Stimulated activated CD4-positive, alpha-beta T cell treated with anti-CD3 and anti-CD28 coated beads, TNF-alpha, amount 100 ng/mL, for 24 hours (primary cell): ENCODE results near the gene PARD3B.

Source experiments
- DNase-seq, 3 experiments: peaks; one replicate each; pipeline ENCODE4 v3.0.0-alpha.2; 2020; ENCODE audit warnings: low read depth in 3 of 3

PARD3B gene

DNA sequence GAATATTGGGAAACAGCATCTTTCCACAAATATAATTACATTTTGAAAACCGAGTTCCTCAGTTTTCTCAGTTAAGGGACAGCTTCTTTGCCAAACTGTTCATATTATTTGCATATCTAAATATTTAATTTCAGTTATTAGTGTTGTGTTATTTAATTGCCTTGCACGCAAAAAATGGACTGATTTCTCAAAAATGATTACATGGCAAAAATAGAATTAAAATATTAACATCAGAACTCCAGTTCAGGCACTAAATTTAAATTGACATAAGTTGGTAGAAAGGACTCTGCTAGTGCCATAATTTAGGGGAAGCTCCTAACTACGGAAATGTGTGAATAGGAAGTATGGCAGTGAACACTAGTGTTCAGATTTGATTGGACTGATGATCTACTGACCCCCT lies 209.6 kb downstream of the PARD3B start:
- DNase-seq, result no peak

GRCh38 chr2:204763974-204764703 lies 218.9 kb downstream of the PARD3B start:
- no peak for DNase-seq

GRCh38 chr2:204770735-204771134 lies 225.5 kb downstream of the PARD3B start:
- DNase-seq, result no peak

DNA sequence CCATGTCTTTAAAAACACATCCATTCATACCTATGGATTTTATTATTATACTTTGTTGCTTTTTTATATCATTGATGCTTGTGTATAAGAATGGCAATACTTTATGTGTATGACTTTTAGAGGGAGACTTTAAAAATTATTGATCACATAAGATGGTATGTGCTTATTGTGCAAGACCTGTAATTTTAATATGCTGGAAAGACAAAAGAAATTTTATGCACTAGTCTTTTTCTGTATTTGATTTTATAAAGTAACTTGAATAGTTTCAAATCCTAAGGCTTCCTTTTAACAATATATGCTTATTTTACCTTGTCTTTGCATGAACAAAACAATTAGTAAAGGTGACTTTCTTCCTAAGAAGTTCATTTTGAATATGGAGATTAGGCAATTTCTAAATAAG lies 226.4 kb downstream of the PARD3B start:
- DNase-seq, result no peak

DNA sequence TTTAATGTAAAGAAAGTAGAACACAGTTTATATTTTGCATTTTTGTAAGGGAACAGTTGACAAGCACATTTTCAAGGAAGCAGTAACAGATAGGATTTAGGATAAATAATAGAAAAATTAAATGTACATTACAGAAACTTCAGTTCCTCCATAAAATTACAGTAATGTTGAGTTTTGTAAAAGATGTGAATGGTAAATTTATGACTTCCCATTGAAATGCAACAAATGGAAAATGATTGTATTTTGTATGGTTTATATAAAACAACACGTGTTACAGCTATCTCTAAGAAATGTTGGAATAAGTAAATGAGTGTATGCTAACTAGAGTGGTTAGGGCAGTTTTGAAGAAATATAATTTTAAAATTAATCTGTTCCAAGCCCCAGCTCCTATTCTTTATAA lies 227.3 kb downstream of the PARD3B start:
- DNase-seq, result no peak

DNA sequence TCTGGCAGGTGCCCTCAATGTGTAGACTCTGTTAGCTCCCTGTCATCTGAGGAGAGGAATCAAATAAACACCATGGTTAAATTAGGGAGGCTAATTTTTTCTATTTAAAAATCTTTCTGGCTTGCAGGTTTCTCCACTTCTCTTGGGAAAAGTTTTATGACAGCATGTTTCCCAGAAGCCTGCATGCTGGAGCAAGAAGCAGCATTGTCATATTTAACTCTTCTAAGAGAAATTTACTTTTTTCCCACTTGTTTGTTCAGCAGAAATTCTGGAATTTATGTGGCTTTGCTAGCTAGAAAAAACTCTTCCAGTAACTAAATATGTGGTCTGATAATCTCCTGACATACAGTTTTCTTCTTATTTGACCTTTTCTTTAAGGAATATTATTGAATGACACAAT lies 230.5 kb downstream of the PARD3B start:
- no peak for DNase-seq

DNA sequence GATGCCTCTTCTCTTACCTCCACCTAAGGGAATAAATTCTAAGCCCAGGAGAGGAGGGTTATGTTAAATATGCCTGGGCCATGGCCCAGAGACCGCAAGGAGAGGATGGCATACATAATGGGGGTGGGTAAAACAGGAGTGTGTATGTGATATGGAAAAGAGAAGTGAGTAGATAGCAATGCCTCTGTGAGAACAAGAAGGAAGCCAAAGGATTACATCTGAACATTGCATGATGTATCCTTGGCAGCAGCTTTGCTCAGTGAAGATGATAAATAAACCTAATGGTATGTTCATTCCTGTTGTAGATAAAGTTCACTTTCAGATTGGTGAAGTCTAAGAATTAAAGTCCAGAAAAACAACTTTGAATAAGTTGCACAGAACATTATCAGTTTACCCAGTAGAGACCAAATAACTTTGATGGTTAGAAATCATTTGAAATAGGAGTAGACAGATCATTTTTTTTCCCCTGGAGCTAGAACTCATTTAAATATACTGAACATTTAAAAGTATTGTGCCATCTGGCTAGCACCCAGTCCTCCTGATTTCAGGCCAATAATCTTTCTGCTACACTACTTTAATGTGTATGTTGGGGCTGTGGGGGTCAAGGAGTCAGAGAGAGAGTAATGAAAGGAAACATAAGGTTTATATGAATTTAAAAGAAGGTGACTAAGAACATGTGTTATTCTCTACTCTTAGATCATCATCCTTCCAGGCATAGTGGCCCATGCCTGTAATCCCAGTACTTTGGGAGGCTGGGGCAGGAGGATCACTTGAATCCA lies 231.7 kb downstream of the PARD3B start:
- no peak for DNase-seq

DNA sequence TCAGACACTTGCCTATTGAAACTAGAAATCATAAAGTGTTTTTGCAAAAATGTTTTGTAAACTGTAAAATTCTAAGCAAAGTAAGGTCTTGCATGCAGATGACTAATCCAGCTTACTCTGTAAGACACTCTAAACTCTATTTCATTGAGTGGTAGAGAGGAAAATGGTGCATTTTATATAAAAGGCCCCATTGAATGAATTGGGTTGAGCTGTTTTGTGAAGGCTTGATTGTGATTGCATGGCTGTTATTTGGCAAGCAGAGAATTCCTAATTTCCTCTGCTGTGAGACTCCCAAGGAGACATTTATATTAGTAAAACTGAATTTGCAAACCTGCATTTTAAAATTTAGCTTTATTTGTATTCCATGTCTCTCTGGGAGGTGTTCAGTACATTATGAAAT lies 234.5 kb downstream of the PARD3B start:
- DNase-seq, result no peak

DNA sequence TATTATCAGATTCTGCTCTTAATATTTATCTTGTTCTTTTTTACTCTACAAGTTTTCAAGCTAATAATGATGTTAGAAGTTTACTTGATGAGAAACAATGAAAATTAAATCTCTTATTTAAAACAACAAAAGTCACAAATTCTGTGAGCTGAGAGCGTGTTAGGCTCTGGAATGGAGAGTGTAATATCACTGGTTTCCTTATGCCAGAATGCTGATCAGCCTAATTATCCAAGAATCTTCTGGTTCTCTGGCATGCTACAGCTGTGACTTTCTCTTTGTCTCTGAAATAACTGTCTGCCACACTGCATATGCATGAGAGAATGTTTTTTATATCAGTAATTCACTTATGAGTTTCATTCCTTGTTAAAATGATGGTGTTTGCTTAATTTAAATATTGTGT lies 236.7 kb downstream of the PARD3B start:
- no peak for DNase-seq

DNA sequence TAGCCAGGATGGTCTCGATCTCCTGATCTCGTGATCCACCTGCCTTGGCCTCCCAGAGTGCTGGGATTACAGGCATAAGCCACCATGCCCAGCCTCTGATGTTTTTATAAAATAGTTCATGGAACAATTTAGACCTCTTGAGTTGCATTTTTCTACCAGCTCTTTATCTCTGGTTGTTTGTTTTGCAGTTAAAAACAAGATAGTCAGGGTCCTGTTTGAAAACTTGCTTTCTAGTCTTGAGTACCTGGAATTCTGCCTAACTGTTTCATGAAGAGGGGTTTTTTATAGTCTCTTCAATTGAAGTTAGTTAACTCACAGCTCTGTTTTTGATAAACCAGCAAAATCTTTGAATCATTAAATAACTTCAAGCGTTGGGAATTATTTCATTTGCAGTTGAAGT lies 244.8 kb downstream of the PARD3B start:
- no peak for DNase-seq

DNA sequence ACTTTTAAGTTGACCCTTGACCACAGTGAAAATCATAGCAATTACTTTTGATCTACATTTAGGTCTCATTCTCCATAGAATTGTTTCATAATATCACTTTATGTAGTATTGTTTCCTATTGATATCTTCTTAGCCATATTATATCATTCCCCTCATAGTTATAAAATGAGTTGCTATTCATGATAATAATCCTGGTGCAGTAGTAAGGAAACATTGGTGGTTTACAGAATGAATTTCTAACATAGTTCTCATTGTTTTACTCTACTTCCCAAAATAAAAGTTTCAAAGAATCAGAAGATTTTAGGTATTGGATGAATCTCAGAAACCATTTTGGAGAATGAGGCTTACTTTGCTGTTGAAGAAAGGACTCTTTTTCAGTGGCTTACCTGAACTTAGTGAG lies 246.0 kb downstream of the PARD3B start:
- no peak for DNase-seq

DNA sequence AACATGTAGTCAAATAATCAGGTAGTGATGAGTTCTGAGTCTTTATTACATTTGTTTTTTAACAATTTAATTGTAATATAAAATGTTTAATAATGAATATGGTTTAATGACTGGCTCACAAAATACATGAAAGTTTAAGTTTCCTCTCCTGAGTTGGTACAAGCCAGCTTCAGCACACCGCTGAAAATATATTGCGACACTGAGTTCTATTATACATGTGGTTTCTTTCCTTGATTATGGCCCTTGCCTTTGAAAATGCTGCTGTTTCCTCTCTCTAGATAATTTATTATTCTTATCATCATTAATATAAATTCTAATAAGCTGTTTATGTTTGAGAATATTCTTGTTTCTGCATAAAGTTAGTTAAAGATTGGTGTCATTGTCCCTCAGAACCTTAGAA lies 249.3 kb downstream of the PARD3B start:
- no peak for DNase-seq

DNA sequence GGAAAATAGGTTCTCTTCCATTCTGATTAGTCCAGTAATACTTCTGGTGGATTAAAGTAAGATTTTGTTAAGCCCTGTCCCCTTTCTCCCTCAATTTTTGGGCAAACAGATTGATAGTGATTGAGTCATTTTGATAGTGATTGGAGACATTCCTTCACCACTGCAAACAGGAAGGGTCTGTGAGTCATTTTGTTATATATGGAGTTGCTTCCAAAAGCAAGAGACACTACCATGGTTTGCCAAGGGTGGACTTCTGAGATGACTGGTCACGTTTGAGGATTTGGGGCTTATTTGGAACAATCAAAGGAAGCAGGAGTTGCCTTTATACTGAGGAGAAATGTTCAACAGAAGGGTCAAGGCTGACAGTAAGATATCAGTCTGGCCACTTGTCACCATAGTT lies 249.9 kb downstream of the PARD3B start:
- DNase-seq, result no peak

DNA sequence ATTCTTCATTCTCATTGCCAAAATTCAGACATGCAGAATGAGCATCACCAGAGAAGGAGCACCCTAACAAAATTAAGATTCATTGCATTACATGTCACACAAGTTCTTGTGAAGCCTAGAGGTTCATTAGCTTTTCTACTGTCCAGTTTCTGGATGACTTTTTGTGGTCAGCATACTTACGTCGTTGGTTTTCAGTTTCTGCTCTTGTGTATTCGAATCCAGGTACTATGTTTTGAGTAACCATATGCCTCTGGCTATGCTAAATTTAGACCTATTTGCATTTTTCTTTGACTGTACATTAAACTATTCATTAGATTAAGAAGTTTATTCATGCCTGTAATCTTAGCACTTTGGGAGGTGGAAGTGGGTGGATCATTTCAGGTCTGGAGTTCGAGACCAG lies 251.3 kb downstream of the PARD3B start:
- no peak for DNase-seq

GRCh38 chr2:204799791-204800190 lies 254.5 kb downstream of the PARD3B start:
- no peak for DNase-seq

- DNase-seq, result no peak
These were observed 263.2 kb downstream of the PARD3B start for GRCh38 chr2:204808494-204808893.

GRCh38 chr2:204824751-204825453 lies 279.6 kb downstream of the PARD3B start:
- no peak for DNase-seq

- no peak for DNase-seq
These were observed 280.4 kb downstream of the PARD3B start for GRCh38 chr2:204825681-204826080.

- DNase-seq, result no peak
These were observed 282.7 kb downstream of the PARD3B start for GRCh38 chr2:204827701-204828590.

DNA sequence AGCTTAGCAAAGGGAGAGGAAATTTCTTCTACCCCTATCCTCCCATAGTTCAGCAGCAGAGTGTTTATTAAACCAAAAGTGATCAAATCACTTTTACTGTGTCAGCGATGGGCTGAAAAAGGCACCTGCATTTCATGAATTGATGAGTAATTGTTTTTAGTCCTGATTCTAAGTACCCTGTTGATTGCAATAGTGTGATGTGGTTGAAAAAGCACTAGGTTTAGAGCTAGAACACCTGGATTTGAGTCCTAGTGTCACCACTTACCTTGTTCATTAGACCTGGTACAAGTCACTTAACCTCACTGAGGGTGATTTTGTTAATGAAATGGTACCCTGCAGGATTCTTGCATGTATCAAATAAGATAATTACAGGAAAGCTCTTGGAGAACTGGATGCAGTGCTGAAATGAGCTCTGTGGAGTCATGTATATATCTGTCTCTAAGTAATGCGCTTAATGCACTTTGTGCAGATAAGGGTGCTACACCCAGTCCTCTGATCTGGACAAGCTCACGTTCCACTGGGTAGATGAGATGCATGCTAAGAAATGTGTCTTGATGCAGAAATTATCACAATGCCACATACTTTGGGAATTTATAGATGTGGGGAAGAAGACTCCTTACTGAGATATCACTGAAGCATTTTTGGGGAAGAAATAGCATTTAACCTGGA lies 289.6 kb downstream of the PARD3B start:
- no peak for DNase-seq

DNA sequence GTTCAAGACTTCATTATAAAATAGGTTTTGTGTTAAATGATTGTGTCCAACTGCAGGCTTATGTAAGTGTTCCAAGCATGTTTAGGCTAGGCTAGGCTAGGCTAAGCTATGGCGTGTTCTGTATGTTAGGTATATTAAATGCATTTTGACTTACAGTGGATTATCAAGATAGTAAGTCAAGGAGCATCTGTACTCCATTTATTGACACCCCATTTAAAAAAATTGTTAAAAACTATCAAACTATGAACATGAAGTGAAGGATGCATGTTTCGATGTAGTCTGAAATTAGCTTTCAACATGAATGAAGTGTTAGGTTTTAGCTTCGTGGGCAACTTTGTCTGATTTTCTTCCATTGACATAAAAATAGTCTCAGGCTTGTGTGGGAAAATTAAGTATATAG lies 290.5 kb downstream of the PARD3B start:
- no peak for DNase-seq
